C4-2B (cell line): ENCODE measurements around the gene ASB3.

ENCODE experiments used
- CTCF ChIP-seq: fragments of 450-650 bp; conservative IDR thresholded peaks from 2 replicates; pipeline ENCODE4 v1.5.1; 2017; ENCODE audit warnings: mild to moderate bottlenecking
- ZFX ChIP-seq: fragments of 450-650 bp; IDR thresholded peaks from 2 replicates; pipeline ENCODE4 v1.6.1; 2017

GRCh38 chr2:53820048-53820447, 33.3 kb upstream of the ASB3 start:
- TF ChIP-seq CTCF, result no peak
- TF ChIP-seq ZFX, result no peak
